ENCODE measurements around the gene PCSK5. TPM values are rescaled to one million over a fixed set of nuclear protein-coding genes. Genes with fewer than 3 reads are reported as not detected.

The PCSK5 gene
- total RNA-seq, 1 experiment from 2014 or later = 2.1 TPM

GRCh38 chr9:75918909-75919308 is 28.4 kb downstream of the PCSK5 start:
- no peak for DNase-seq (ENCODE audit: low read depth)

- no peak for DNase-seq (ENCODE audit: low read depth)
Observed at GRCh38 chr9:75921391-75922127, 31.1 kb downstream of the PCSK5 start.

- no peak for DNase-seq (ENCODE audit: low read depth)
Observed at GRCh38 chr9:75926385-75926784, 35.9 kb downstream of the PCSK5 start.

GRCh38 chr9:75927356-75927755 is 36.9 kb downstream of the PCSK5 start:
- DNase-seq (ENCODE audit: low read depth) = no peak

- DNase-seq (ENCODE audit: low read depth) = no peak
Observed at GRCh38 chr9:75930190-75930589, 39.7 kb downstream of the PCSK5 start.

- no peak for DNase-seq (ENCODE audit: low read depth)
Observed at GRCh38 chr9:75930730-75931321, 40.4 kb downstream of the PCSK5 start.

- DNase-seq (ENCODE audit: low read depth) = no peak
Observed at GRCh38 chr9:75933982-75934381, 43.5 kb downstream of the PCSK5 start.

GRCh38 chr9:75935591-75935990 is 45.1 kb downstream of the PCSK5 start:
- DNase-seq (ENCODE audit: low read depth) = no peak

- no peak for DNase-seq (ENCODE audit: low read depth)
Observed at GRCh38 chr9:75937521-75938258, 47.2 kb downstream of the PCSK5 start.

GRCh38 chr9:75938946-75939345 is 48.5 kb downstream of the PCSK5 start:
- no peak for DNase-seq (ENCODE audit: low read depth)

- no peak for DNase-seq (ENCODE audit: low read depth)
Observed at GRCh38 chr9:75939536-75940111, 49.2 kb downstream of the PCSK5 start.

- DNase-seq (ENCODE audit: low read depth) = no peak
Observed at GRCh38 chr9:75941066-75941465, 50.6 kb downstream of the PCSK5 start.

- DNase-seq (ENCODE audit: low read depth) = no peak
Observed at GRCh38 chr9:75941577-75942311, 51.3 kb downstream of the PCSK5 start.

- DNase-seq (ENCODE audit: low read depth) = no peak
Observed at GRCh38 chr9:75946766-75947165, 56.3 kb downstream of the PCSK5 start.

- no peak for DNase-seq (ENCODE audit: low read depth)
Observed at GRCh38 chr9:75947233-75947632, 56.8 kb downstream of the PCSK5 start.

- DNase-seq (ENCODE audit: low read depth) = peak; percentile 3
Observed at GRCh38 chr9:75950998-75951397, 60.5 kb downstream of the PCSK5 start.

- DNase-seq (ENCODE audit: low read depth) = no peak
Observed at GRCh38 chr9:75953218-75953617, 62.7 kb downstream of the PCSK5 start.

GRCh38 chr9:75956161-75956560 is 65.7 kb downstream of the PCSK5 start:
- DNase-seq (ENCODE audit: low read depth) = no peak

GRCh38 chr9:75957116-75957515 is 66.6 kb downstream of the PCSK5 start:
- no peak for DNase-seq (ENCODE audit: low read depth)

GRCh38 chr9:75958226-75958625 is 67.8 kb downstream of the PCSK5 start:
- no peak for DNase-seq (ENCODE audit: low read depth)

GRCh38 chr9:75960551-75960950 is 70.1 kb downstream of the PCSK5 start:
- DNase-seq (ENCODE audit: low read depth) = no peak
